Transverse colon (tissue), 3 donors: Measurements from ENCODE around the gene BGN.

Source experiments
- POLR2A ChIP-seq: fragments of 450-650 bp; IDR thresholded peaks from one replicate; pipeline ENCODE4 v1.6.1; 2016; ENCODE audit warnings: antibody characterized with exemption, mild to moderate bottlenecking, moderate library complexity
- TF ChIP-seq, protein P1 (sequence below), 5 experiments: fragments of 200-600 bp in 3 of 5; fragments of 450-650 bp in 2 of 5; sonication (generic) in 3 of 5; IDR thresholded peaks; 1 replicate in 2 of 5; 2 replicates in 3 of 5; pipeline ENCODE4 v1.5.1; 2016 to 2017; ENCODE audit warnings: antibody characterized with exemption in 5 of 5, inconsistent platforms in 3 of 5, mild to moderate bottlenecking in 2 of 5, moderate library complexity in 1 of 5

DNA sequence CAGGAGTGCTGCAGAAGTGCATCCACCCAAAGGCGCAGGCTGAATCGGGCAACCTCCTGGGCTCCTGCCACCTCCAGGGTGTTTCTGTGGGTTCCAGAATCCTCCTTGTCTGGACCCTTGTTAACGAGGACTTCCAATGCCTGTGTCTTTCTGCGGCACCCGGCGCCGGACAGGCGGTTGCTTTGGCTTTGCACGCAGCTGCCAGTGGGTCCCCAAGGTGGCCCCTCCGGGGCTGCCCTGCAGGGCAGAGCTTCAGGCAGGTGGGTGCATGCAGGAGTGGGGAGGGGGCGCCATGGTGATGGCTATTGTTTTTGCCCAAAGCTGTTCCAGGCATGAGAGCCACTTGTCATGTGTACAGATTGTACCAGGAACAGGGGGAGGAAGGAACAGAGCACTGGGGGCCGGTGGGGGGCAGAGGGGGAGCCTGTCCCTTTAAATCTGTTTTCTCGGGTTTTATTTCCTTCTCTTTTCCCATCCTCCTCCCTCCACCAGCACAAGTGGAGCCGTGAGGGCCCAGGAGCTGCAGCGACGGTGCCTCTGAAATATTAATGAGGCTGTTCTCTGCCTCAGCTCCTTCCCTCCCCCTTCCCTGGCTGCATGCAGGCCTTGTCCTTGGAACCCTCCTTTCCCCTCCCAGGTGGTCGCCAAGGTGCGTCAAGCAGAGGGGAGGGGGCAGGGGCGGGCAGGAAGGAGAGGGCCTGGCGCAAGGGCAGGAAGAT is 35.8 kb downstream of the BGN start:
- TF ChIP-seq, protein P1, sequence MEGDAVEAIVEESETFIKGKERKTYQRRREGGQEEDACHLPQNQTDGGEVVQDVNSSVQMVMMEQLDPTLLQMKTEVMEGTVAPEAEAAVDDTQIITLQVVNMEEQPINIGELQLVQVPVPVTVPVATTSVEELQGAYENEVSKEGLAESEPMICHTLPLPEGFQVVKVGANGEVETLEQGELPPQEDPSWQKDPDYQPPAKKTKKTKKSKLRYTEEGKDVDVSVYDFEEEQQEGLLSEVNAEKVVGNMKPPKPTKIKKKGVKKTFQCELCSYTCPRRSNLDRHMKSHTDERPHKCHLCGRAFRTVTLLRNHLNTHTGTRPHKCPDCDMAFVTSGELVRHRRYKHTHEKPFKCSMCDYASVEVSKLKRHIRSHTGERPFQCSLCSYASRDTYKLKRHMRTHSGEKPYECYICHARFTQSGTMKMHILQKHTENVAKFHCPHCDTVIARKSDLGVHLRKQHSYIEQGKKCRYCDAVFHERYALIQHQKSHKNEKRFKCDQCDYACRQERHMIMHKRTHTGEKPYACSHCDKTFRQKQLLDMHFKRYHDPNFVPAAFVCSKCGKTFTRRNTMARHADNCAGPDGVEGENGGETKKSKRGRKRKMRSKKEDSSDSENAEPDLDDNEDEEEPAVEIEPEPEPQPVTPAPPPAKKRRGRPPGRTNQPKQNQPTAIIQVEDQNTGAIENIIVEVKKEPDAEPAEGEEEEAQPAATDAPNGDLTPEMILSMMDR (IDR thresholded peaks at IDR 0.05), result no peak
- no peak for TF ChIP-seq POLR2A
